HUES64 (cell line): Measurements from ENCODE around the gene RABL6.
"Not testable (repeated sequence)": the region's sequence is repeated elsewhere in the genome, so short reads cannot be mapped to it uniquely, and the experiment has no call there.

Experiments used
- H3K27ac ChIP-seq: 2 replicates; pipeline ENCODE4 v1.7.0; 2013; ENCODE audit warnings: low read depth, low read length, inconsistent platforms
- H3K27me3 ChIP-seq: 2 replicates; pipeline ENCODE4 v1.6.1; 2013; ENCODE audit warnings: mild to moderate bottlenecking, low read length; ENCODE audit not compliant: insufficient read depth
- H3K36me3 ChIP-seq: 2 replicates; pipeline ENCODE4 v1.6.1; 2013; ENCODE audit warnings: mild to moderate bottlenecking, low read length; ENCODE audit not compliant: insufficient read depth
- H3K4me1 ChIP-seq: 2 replicates; pipeline ENCODE4 v1.6.1; 2013; ENCODE audit warnings: mild to moderate bottlenecking, low read length, moderate library complexity; ENCODE audit not compliant: insufficient read depth
- H3K4me3 ChIP-seq: 2 replicates; pipeline ENCODE4 v1.5.1; 2013; ENCODE audit warnings: mild to moderate bottlenecking, low read length, moderate library complexity
- H3K9ac ChIP-seq: 2 replicates; pipeline ENCODE4 v1.6.1; 2013; ENCODE audit warnings: mild to moderate bottlenecking, low read depth, low read length
- H3K9me3 ChIP-seq: 2 replicates; pipeline ENCODE4 v1.6.1; 2013; ENCODE audit warnings: low read depth, low read length; ENCODE audit not compliant: insufficient read depth
- WGBS: fragments of 150-250, 120-280 bp; methylation state at CpG from one replicate; pipeline ENCODE4 v1.1.7; 2013; ENCODE audit warnings: missing lambda C conversion rate; 5-methylcytosine and 5-hydroxymethylcytosine counted together

Gene RABL6

GRCh38 chr9:136868644-136869043 lies 60.9 kb downstream of the RABL6 start:
- Histone ChIP-seq H3K36me3 (peaks cover 8% of the 10 kb centered on the region), H3K4me1 (peaks cover 4% of the 10 kb centered on the region; the same call in 1 of the 2 replicates)
- WGBS, result 93% methylated on average over 11 of the region's 11 CpGs

GRCh38 chr9:136869611-136870010 lies 61.9 kb downstream of the RABL6 start:
- not testable (repeated sequence) for H3K36me3 ChIP-seq, H3K4me3 ChIP-seq, H3K27ac ChIP-seq, H3K27me3 ChIP-seq, H3K9ac ChIP-seq, H3K4me1 ChIP-seq
- H3K9me3 ChIP-seq, result peaks cover 26% of the 10 kb centered on the region
- 90% methylated on average over 2 of the region's 2 CpGs for WGBS

More at GRCh38 chr9:136868644-136869043, 60.9 kb downstream of the RABL6 start:
- Histone ChIP-seq H3K27ac (no peak overlapping the region), H3K4me3 (no peak overlapping the region), H3K9me3 (peaks cover 25% of the 10 kb centered on the region), H3K9ac (no peak overlapping the region), H3K27me3 (no peaks in the 10 kb centered on the region)

GRCh38 chr9:136875155-136875554 lies 67.4 kb downstream of the RABL6 start:
- WGBS, result 97% methylated on average over 6 of the region's 6 CpGs

GRCh38 chr9:136876476-136876875 lies 68.7 kb downstream of the RABL6 start:
- Histone ChIP-seq H3K9ac (no peak overlapping the region), H3K9me3 (peaks cover 20% of the 10 kb centered on the region), H3K4me1 (no peaks in the 10 kb centered on the region), H3K36me3 (no peaks in the 10 kb centered on the region), H3K27me3 (no peaks in the 10 kb centered on the region), H3K27ac (no peak overlapping the region), H3K4me3 (no peak overlapping the region)
- whole genome bisulfite sequencing, result 71% methylated on average over 5 of the region's 5 CpGs

More at GRCh38 chr9:136875155-136875554, 67.4 kb downstream of the RABL6 start:
- Histone ChIP-seq H3K4me3 (no peak overlapping the region), H3K36me3 (no peaks in the 10 kb centered on the region), H3K9ac (no peak overlapping the region), H3K27me3 (no peaks in the 10 kb centered on the region), H3K27ac (no peak overlapping the region), H3K4me1 (no peaks in the 10 kb centered on the region), H3K9me3 (peaks cover 21% of the 10 kb centered on the region)

- WGBS, result 85% methylated on average over 11 of the region's 11 CpGs
- Histone ChIP-seq H3K36me3 (no peaks in the 10 kb centered on the region), H3K9me3 (no peaks in the 10 kb centered on the region), H3K27me3 (no peaks in the 10 kb centered on the region), H3K4me1 (no peaks in the 10 kb centered on the region), H3K27ac (no peak overlapping the region), H3K9ac (no peak overlapping the region), H3K4me3 (no peak overlapping the region)
Observed at GRCh38 chr9:136880651-136881050, 72.9 kb downstream of the RABL6 start.

GRCh38 chr9:136881691-136882108 lies 74.0 kb downstream of the RABL6 start:
- Histone ChIP-seq H3K4me3 (no peak overlapping the region), H3K9ac (no peak overlapping the region), H3K36me3 (no peaks in the 10 kb centered on the region), H3K27ac (no peak overlapping the region), H3K27me3 (no peaks in the 10 kb centered on the region), H3K4me1 (no peaks in the 10 kb centered on the region), H3K9me3 (no peaks in the 10 kb centered on the region)
- 34% methylated on average over 9 of the region's 9 CpGs for WGBS

GRCh38 chr9:136882109-136882946 lies 74.6 kb downstream of the RABL6 start:
- H3K9ac ChIP-seq, result no peak overlapping the region
- H3K27me3 ChIP-seq, result no peaks in the 10 kb centered on the region
- no peak overlapping the region for H3K27ac ChIP-seq
- no peak overlapping the region for H3K4me3 ChIP-seq
- 63% methylated on average over 19 of the region's 19 CpGs for WGBS
- peaks cover 3% of the 10 kb centered on the region; the same call in 1 of the 2 replicates for H3K4me1 ChIP-seq
- no peaks in the 10 kb centered on the region for H3K9me3 ChIP-seq
- no peaks in the 10 kb centered on the region for H3K36me3 ChIP-seq

- not testable (repeated sequence) for H3K27ac ChIP-seq
- WGBS, result 91% methylated on average over 9 of the region's 9 CpGs
Observed at GRCh38 chr9:136882947-136883283, 75.2 kb downstream of the RABL6 start.

GRCh38 chr9:136883670-136884069 lies 75.9 kb downstream of the RABL6 start:
- not testable (repeated sequence) for H3K27me3 ChIP-seq, H3K9ac ChIP-seq, H3K27ac ChIP-seq, H3K4me3 ChIP-seq, H3K4me1 ChIP-seq, H3K36me3 ChIP-seq, H3K9me3 ChIP-seq
- WGBS, result 95% methylated on average over 10 of the region's 10 CpGs

More at GRCh38 chr9:136882947-136883283, 75.2 kb downstream of the RABL6 start:
- not testable (repeated sequence) for H3K9ac ChIP-seq, H3K4me1 ChIP-seq, H3K9me3 ChIP-seq, H3K27me3 ChIP-seq, H3K4me3 ChIP-seq, H3K36me3 ChIP-seq

GRCh38 chr9:136885950-136886578 lies 78.3 kb downstream of the RABL6 start, which contains the start of gene TRAF2:
Gene TRAF2 (plus strand): TSS chr9:136886516. CDS start chr9:136898741, 12,225 bp downstream.
- peak within 1 kb of the TSS; percentile 89 for H3K4me3 ChIP-seq
- no peaks in the 10 kb centered on the region for H3K27me3 ChIP-seq
- H3K9me3 ChIP-seq, result no peaks in the 10 kb centered on the region
- H3K9ac ChIP-seq, result peak within 1 kb of the TSS; percentile 89
- WGBS, result under 1% methylated on average over 88 of the region's 88 CpGs
- H3K36me3 ChIP-seq, result peaks cover 8% of the 10 kb centered on the region
- peak within 1 kb of the TSS; percentile 49 for H3K27ac ChIP-seq
- H3K4me1 ChIP-seq, result peaks cover 7% of the 10 kb centered on the region; the same call in 1 of the 2 replicates
